Spleen (tissue), 11 donors: ENCODE results near the gene ARID3B. TPM values are rescaled to one million over a fixed set of nuclear protein-coding genes. Genes with fewer than 3 reads are reported as not detected.
"Not testable (repeated sequence)": the region's sequence is repeated elsewhere in the genome, so short reads cannot be mapped to it uniquely, and the experiment has no call there.

Source experiments
- DNase-seq: peaks from one replicate; pipeline ENCODE4 v3.0.0-alpha.2; 2020
- H3K27ac ChIP-seq, 8 donors: fragments of 200-600 bp; sonication (generic) in 7 of 8; 1 replicate in 4 of 8; 2 replicates in 4 of 8; pipeline versions ENCODE4 v1.5.0 to v1.8.0; 2016 to 2021; ENCODE audit warnings: inconsistent platforms in 4 of 8, mild to moderate bottlenecking in 4 of 8, moderate library complexity in 1 of 8
- H3K27me3 ChIP-seq, 7 donors: fragments of 200-600 bp; sonication (generic) in 6 of 7; replicated peaks in 1 of 7; 1 replicate in 4 of 7; 2 replicates in 3 of 7; pipeline versions ENCODE4 v1.5.0 to v1.8.0; 2016 to 2021; ENCODE audit warnings: inconsistent platforms in 3 of 7, mild to moderate bottlenecking in 1 of 7
- H3K36me3 ChIP-seq, 6 donors: fragments of 200-600 bp; sonication (generic) in 5 of 6; 1 replicate in 4 of 6; 2 replicates in 2 of 6; pipeline versions ENCODE4 v1.5.0 to v1.8.0; 2016 to 2021; ENCODE audit warnings: inconsistent platforms in 2 of 6
- H3K4me1 ChIP-seq, 6 donors: fragments of 200-600 bp; sonication (generic) in 5 of 6; 1 replicate in 3 of 6; 2 replicates in 3 of 6; pipeline versions ENCODE4 v1.5.0 to v1.8.0; 2016 to 2021; ENCODE audit warnings: inconsistent platforms in 3 of 6
- H3K4me3 ChIP-seq, 8 donors: fragments of 200-600 bp; sonication (generic) in 7 of 8; 1 replicate in 4 of 8; 2 replicates in 4 of 8; pipeline versions ENCODE4 v1.5.0 to v1.8.0; 2016 to 2021; ENCODE audit warnings: inconsistent platforms in 4 of 8, mild to moderate bottlenecking in 4 of 8, moderate library complexity in 2 of 8
- H3K9me3 ChIP-seq, 8 donors: fragments of 200-600 bp; sonication (generic) in 7 of 8; 1 replicate in 4 of 8; 2 replicates in 4 of 8; pipeline versions ENCODE4 v1.5.0 to v1.8.0; 2016 to 2021; ENCODE audit warnings: inconsistent platforms in 4 of 8
- POLR2A ChIP-seq, 3 donors: fragments of 450-650 bp; IDR thresholded peaks; one replicate each; pipeline ENCODE4 v1.5.1; 2017; ENCODE audit warnings: antibody characterized with exemption in 3 of 3, mild to moderate bottlenecking in 1 of 3
- POLR2AphosphoS5 ChIP-seq, 3 donors: sonication (generic); formaldehyde crosslinking; IDR thresholded peaks; one replicate each; pipeline ENCODE4 v1.5.1; 2017; ENCODE audit warnings: antibody characterized with exemption in 3 of 3
- WGBS, 5 donors: extraction: QIAGEN DNeasy Blood & Tissue Kit in 3 of 5; methylation state at CpG; one replicate each; pipeline versions ENCODE4 v1.1.5 to v1.1.7; 2013 to 2018; 5-methylcytosine and 5-hydroxymethylcytosine counted together
- intact Hi-C: fragments of 100-400 bp; cut with DNase I; formaldehyde crosslinking; loops from one replicate; pipeline ENCODE4 v1.15.0; 2023; ENCODE audit warnings: low total_unique reads
- polyA plus RNA-seq, 3 donors: library from polyadenylated mRNA; stranded (reverse); fragments of 200-250 nt; gene quantifications; one replicate each; pipeline ENCODE4 v1.2.1, GENCODE V29; 2013
- total RNA-seq, 7 donors: library from RNA; depleted of rRNA in 3 of 7; stranded (reverse); fragments of >200 nt in 3 of 7; fragmentation: NEBNext Ultra II Directional in 4 of 7; extraction: Animal tissue kit (Norgen Biotek cat#: 25700) in 4 of 7; gene quantifications; one replicate each; pipeline versions ENCODE4 v1.1.0 to v1.2.1, GENCODE V29; 2016 to 2021
- TF ChIP-seq, protein P1 (sequence below), 11 experiments: fragments of 200-600 bp in 7 of 11; fragments of 450-650 bp in 4 of 11; sonication (generic) in 4 of 11; IDR thresholded peaks in 8 of 11; conservative IDR thresholded peaks in 3 of 11; 1 replicate in 7 of 11; 2 replicates in 4 of 11; pipeline versions ENCODE4 v1.4.0 to v1.8.0; 2016 to 2021; ENCODE audit warnings: antibody characterized with exemption in 11 of 11, inconsistent platforms in 4 of 11, mild to moderate bottlenecking in 1 of 11
- donor health status: healthy with polysubstance abuse.
- donor health status: DM: no; HTN: no; CAD: no; lungs with moderate emphysema.
- donor health status: DM: no; HTN: no; CAD: no.
- donor health status: Bipolar disorder and iron deficiency.
- donor health status: healthy.
- donor health status: DM: no; HTN: no; CAD: no.
- donor health status: DM: yes; HTN: yes; CAD: no.

ARID3B gene
- total and polyA plus RNA-seq, 10 donors: 3.5 to 25.2 (median 15.6) TPM

DNA sequence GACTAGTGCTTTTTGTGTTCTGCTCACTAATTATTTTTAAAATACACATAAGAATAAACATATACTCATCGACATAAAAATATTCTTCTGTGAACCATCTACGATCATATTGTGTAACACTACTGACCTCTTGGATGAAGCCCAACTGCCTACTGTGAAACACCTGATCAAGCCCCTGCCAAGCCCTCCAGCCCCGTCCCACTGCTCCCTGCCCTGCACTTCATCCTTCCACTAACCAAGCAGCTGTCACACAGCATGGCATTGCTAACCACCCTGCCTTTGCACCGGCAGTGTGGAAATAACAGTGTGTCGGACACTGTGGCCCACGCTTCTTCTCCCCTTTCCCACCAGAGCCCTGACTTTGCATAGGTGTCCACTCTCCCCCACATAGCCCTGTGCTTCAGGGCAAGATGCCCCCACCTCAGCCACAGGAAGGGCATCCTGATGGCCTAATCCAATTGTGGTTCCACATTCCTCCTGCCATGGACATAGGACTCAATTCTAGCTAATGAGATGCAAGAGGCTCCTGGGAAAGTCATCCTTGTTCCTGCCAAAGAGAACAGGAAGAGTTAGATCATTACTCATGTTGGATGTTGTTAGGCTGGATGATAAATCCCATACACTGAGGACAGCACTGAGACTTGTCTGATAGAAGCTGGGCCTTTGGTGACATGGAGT lies 35.0 kb upstream of the ARID3B start:
- H3K27ac ChIP-seq: no peak overlapping the region
- 87 to 98% (median 90%) methylated on average over 6 of the region's 6 CpGs for WGBS, 5 donors
- no peaks in the 10 kb centered on the region for H3K27me3 ChIP-seq
- H3K4me3 ChIP-seq: no peak overlapping the region
- H3K4me1 ChIP-seq: peaks cover 0 to 3% (median 0%) of the 10 kb centered on the region in 6 donors
- DNase-seq: no peak
- peaks cover 0 to 33% (median 0%) of the 10 kb centered on the region in 6 donors for H3K36me3 ChIP-seq
- H3K9me3 ChIP-seq: no peaks in the 10 kb centered on the region
- TF ChIP-seq, protein P1, sequence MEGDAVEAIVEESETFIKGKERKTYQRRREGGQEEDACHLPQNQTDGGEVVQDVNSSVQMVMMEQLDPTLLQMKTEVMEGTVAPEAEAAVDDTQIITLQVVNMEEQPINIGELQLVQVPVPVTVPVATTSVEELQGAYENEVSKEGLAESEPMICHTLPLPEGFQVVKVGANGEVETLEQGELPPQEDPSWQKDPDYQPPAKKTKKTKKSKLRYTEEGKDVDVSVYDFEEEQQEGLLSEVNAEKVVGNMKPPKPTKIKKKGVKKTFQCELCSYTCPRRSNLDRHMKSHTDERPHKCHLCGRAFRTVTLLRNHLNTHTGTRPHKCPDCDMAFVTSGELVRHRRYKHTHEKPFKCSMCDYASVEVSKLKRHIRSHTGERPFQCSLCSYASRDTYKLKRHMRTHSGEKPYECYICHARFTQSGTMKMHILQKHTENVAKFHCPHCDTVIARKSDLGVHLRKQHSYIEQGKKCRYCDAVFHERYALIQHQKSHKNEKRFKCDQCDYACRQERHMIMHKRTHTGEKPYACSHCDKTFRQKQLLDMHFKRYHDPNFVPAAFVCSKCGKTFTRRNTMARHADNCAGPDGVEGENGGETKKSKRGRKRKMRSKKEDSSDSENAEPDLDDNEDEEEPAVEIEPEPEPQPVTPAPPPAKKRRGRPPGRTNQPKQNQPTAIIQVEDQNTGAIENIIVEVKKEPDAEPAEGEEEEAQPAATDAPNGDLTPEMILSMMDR (IDR thresholded peaks at IDR 0.05 in 8 of 11, conservative IDR thresholded peaks at IDR 0.05 in 3 of 11): no peak
- no peak for TF ChIP-seq POLR2A (IDR thresholded peaks at IDR 0.05)
- TF ChIP-seq POLR2AphosphoS5 (IDR thresholded peaks at IDR 0.05): no peak
- intact Hi-C loops: no loop called here

DNA sequence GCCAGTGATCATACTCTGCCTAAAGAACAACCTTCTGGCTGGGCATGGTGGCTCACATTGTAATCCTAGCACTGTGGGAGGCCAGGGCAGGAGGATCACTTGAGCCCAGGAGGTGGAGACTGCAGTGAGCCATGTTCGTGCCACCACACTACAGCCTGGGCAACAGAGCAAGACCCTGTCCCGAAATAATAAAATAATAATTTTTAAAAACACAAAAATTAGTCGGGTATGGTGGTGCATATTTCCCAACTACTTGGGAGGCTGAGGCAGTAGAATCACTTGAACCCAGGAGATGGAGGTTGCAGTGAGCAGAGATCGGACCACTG lies 34.5 kb upstream of the ARID3B start:
- DNase-seq: no peak
- TF ChIP-seq POLR2A (IDR thresholded peaks at IDR 0.05) (no peak), POLR2AphosphoS5 (IDR thresholded peaks at IDR 0.05) (no peak)
- TF ChIP-seq, protein P1 (IDR thresholded peaks at IDR 0.05 in 8 of 11, conservative IDR thresholded peaks at IDR 0.05 in 3 of 11): no peak
- H3K36me3 ChIP-seq: peaks cover 0 to 33% (median 0%) of the 10 kb centered on the region in 6 donors
- no peaks in the 10 kb centered on the region for H3K9me3 ChIP-seq
- WGBS, 5 donors: 92 to 100% (median 96%) methylated on average over 4 of the region's 4 CpGs
- H3K4me3 ChIP-seq: no peak overlapping the region
- H3K27me3 ChIP-seq: no peaks in the 10 kb centered on the region
- peaks cover 0 to 8% (median 2%) of the 10 kb centered on the region in 6 donors for H3K4me1 ChIP-seq
- H3K27ac ChIP-seq: no peak overlapping the region
- intact Hi-C loops: no loop called here

DNA sequence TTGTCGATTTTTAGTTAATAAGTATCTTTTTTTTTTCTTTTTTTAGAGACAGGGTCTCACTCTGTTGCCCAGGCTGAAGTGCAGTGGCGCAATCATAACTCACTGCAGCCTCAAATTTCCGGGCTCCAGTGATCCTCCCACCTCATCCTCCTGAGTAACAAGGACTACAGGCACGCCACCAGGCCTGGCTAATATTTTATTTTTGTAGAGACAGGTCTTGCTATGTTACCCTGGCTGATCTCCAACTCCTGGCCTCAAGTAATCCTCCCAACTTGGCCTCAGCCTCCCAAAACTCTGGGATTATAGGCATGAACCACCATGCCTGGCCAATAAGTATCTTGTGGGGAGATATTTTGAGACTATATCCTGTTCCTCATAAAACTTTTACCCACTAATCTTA lies 29.4 kb upstream of the ARID3B start:
- Histone ChIP-seq H3K27me3 (no peaks in the 10 kb centered on the region), H3K4me1 (peaks cover 3 to 20% (median 13%) of the 10 kb centered on the region in 6 donors), H3K4me3 (peak overlapping the region in 1 of 8 donors; percentile 42), H3K9me3 (no peaks in the 10 kb centered on the region), H3K36me3 (no peaks in the 10 kb centered on the region), H3K27ac (peak overlapping the region in 7 of 8 donors; percentile 39 to 83 (median 76))
- WGBS, 5 donors: 62 to 81% (median 65%) methylated on average over 4 of the region's 4 CpGs
- DNase-seq: no peak
- intact Hi-C loops: no loop called here
- TF ChIP-seq POLR2A (IDR thresholded peaks at IDR 0.05): no peak
- no peak for TF ChIP-seq POLR2AphosphoS5 (IDR thresholded peaks at IDR 0.05)
- TF ChIP-seq, protein P1 (IDR thresholded peaks at IDR 0.05 in 8 of 11, conservative IDR thresholded peaks at IDR 0.05 in 3 of 11): no peak

DNA sequence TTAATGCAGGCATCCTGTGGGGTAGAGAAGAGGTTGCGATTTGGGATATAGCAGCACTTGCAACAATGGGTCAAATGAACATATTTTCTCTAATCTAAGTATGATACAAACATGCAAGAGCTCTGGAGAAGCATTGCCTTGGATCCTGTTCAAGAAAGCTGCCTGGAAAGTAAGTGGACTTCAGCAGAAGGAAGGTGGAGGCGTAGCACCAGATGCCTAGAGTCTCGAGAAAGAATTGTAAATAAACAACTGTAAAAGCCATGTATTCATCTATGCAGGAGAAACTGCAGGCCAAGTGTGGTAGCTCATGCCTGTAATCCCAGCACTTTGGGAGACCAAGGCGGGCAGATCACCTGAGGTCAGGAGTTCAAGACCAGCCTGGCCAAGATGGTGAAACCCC lies 27.0 kb upstream of the ARID3B start:
- H3K9me3 ChIP-seq, DNase-seq, H3K36me3 ChIP-seq, H3K4me3 ChIP-seq, intact Hi-C loops, H3K27me3 ChIP-seq, H3K27ac ChIP-seq: not testable (repeated sequence)
- peaks cover 3 to 20% (median 13%) of the 10 kb centered on the region in 6 donors for H3K4me1 ChIP-seq
- 77 to 94% (median 88%) methylated on average over 4 of the region's 4 CpGs for WGBS, 5 donors
